GM12878 (cell line): ENCODE data around the gene SERPINB5.

Experiments
- CEBPZ ChIP-seq: fragments of 150-350 bp; IDR thresholded peaks from 2 replicates; pipeline ENCODE4 v1.6.1; 2016; ENCODE audit warnings: low read depth, low read length
- CTCF ChIP-seq, 3 experiments: IDR thresholded peaks in 2 of 3; conservative IDR thresholded peaks in 1 of 3; 2 replicates each; pipeline ENCODE4 v1.5.1; 2011; ENCODE audit warnings: low read depth in 3 of 3, low read length in 3 of 3, mild to moderate bottlenecking in 3 of 3, control low read depth in 2 of 3, moderate library complexity in 2 of 3, inconsistent platforms in 1 of 3, mixed read lengths in 1 of 3; ENCODE audit not compliant: control insufficient read depth in 2 of 3, insufficient read depth in 1 of 3; ENCODE audit errors: extremely low read depth in 1 of 3
- STAT1 ChIP-seq: fragments of 450-650 bp; conservative IDR thresholded peaks from 2 replicates; pipeline ENCODE4 v1.6.1; 2014; ENCODE audit warnings: antibody characterized with exemption, mild to moderate bottlenecking
- STAT3 ChIP-seq: IDR thresholded peaks from 2 replicates; pipeline ENCODE4 v1.6.1; 2011; ENCODE audit warnings: low read depth, low read length, improper control_type of control experiment

GRCh38 chr18:63518178-63519012, 41.6 kb downstream of the SERPINB5 start:
- TF ChIP-seq STAT1 (no peak), STAT3 (no peak), CEBPZ (no peak), CTCF (IDR thresholded peaks at IDR 0.05 in 2 of 3, conservative IDR thresholded peaks at IDR 0.05 in 1 of 3; ENCODE audit: control insufficient read depth in 2 of 3, extremely low read depth in 1 of 3, insufficient read depth in 1 of 3, low read depth in 3 of 3, low read length in 3 of 3) (peak; percentile 58 to 65 (median 63))
